ENCODE data around the gene TTC3.

TTC3 gene

DNA sequence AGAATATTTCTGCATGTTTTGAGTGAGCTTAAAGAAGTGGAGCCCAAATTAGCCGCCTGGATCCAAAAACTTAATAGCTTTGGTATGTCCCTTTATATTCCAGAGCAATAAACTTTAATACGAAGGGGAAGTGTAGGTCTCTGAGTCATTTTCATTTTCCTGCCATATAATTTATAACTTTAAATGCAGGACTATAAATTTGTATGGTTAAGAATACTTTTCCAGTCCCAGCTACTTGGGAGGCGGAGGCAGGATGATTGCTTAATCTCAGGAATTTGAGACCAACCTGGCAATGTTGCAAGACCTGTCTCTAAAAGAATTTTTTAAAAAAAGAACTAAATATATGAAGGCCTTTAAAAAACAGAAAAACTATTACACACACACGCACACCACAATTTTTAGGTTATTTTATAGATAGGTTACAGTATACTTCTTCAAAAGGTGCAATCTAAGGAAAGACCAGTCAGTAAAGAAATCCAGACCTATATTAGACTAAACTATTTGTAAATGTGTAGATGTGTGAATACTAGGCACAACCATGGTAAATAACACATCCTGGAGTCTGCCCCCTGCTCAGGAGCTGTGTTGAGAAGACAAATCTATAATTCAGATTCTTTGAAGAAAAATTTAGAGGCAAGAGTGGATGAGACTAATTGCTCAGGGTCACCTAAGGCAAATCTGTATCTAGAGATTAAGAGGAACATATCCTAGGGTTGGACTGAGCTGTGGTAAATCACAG, 80.3 kb downstream of the TTC3 start:
- no peak for DNase-seq (ENCODE audit: low read depth)

DNA sequence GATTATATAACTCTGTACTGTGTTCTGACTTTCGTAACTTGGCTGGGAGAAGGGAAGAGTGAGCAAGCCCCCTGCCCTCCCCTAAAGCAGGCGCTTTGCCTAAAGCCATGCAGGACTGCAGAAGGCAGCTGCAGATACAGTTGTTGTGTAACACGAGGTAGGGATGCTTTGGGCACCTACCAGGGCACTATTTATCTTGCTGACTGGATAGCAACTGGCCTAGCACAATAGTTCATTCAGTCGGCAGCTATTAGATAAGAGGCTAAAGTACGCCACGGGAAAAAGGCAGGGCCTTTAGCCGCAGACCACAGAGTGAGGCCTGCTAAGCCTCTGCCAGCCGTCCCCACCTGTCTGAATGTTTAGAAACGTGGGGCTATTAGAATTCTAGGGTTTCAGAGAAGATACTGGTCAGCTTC, 80.9 kb downstream of the TTC3 start:
- no peak for DNase-seq (ENCODE audit: low read depth)

DNA sequence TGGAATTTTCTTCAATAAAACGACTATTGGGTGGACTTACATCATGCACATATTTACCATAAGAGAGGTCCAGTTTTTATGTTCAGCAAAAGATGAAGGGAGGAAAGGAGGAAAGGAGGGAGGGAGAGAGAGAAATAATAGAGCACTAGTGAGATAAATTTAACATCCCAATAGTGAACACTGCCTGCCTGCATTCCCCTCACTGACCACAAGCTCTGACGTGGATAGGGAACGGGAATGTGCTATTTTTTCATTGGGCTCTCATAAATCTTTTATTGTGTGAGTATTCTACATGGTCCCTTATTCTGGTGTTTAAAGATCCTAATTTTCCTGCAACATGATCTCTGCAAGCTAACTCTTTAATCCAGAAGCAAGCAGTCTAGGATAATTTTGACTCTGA, 82.1 kb downstream of the TTC3 start:
- no peak for DNase-seq (ENCODE audit: low read depth)

DNA sequence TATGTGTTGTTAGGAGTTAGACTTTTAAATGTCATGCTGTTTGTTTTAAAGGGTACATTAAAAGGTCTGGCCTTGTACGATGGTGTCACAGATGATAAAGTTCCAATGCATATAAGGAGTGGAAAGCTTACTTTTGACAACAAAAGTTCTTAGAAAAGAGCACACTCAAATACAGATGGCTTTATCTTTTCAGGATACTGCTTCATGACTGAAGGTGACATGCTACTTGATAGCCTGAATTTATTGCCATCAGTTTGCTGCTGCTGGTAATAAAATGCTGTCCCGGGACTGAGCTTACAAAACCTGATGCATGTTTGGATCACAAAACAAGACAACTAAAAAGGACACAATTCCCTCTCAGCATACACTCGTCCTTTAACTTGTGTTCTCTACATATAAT, 84.9 kb downstream of the TTC3 start:
- DNase-seq (ENCODE audit: low read depth): no peak

DNA sequence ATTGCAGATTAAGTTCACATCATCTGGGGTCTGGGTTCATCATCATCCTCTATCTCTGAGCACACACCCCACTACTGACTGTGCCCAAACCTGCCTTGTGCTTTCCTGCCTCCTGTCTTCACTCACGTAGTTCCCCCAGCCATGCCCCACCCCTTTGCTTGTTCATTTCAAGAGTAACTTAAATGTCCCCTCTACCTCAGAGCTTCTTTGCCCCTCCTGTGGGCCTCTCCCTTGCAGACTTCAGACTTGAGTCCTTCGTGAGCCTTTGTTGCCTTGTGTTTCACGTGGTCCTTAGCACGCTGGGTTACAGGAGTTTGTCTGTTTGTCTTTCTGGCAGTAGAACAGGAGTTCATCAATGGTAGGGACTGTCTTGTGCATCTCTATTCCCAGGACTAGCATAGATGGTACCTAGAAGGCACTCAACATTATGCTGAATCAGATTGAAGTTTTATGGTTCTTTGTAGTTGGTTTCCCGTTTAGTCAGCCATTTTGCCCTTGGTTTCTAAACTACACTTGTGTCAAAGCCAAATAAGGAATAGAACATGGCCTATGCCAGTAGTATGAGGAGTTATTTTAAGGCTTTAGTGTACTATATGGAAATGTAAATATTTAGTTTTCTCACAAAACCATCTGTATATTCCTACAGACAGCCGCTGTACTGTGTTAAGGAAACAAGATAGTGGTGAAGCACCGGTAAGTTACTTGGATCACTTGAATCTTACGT, 86.2 kb downstream of the TTC3 start:
- no peak for DNase-seq (ENCODE audit: low read depth)

DNA sequence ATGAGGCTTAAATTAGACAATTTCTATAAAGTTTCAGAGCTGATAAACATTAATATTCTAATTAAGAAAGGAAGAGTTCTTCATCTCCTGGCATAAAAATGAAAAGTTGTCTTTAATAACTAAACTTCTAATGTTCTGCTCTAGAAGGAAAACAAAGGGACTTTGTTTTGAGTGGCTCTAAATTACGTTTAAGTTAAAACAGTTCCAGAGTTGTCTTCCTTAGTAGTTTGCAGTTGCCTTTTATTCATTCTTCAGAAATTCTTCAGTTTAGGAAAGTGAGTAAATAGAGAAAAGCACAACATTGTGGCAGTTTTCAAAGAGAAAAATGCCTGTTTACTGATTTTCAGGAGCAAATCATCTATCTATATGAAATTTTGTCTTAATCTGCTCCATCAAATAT, 86.9 kb downstream of the TTC3 start:
- DNase-seq (ENCODE audit: low read depth): no peak

DNA sequence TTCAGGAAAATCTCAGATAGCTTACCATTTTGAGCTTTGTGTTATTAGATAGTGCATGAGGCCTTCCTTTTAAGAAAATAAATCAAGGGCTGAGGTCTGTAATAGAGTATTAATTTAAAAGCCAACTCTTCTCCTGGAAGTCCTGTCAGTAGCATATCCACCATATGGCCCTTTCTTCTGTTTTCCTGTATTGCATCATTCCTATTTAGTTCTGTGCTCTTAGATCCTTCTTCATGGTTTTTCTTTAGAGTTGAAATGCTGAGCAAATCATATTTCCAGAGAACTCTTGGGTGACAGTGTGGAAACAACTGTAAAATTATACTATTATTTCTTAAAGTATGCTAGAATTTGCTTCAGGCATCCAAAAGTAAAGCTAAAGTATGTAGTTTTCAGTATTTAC, 91.7 kb downstream of the TTC3 start:
- DNase-seq (ENCODE audit: low read depth): no peak

DNA sequence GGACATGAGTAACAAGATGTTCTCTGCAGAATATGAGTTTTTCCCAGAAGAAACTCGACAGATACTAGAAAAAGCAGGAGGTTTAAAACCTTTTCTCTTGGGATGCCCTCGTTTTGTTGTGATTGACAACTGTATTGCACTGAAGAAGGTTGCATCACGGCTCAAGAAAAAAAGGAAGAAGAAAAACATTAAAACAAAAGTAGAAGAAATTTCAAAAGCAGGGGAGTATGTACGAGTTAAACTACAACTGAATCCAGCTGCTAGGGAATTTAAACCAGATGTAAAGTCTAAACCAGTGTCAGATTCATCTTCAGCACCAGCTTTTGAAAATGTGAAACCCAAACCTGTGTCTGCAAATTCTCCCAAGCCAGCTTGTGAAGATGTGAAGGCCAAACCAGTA, 92.5 kb downstream of the TTC3 start:
- DNase-seq (ENCODE audit: low read depth): no peak

DNA sequence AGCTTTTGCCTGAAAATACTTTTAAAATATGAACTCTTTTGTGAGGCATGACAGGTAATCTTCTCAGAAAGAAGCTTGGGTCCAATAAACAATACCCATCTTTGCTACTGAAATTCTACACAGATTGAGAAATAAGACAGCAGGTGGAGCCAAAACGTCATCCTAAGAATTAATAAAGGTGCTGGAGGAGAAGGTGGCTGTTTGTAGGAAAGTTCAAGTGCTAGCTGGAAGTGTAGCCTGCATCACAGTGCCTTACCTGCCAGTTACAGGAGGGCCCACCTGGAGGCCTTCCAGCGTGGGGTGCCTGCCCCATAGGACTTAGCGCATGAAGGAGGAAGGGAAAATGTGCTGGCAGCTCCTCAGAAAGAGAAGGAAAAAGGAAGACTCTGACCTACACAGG, 93.7 kb downstream of the TTC3 start:
- DNase-seq (ENCODE audit: low read depth): no peak

DNA sequence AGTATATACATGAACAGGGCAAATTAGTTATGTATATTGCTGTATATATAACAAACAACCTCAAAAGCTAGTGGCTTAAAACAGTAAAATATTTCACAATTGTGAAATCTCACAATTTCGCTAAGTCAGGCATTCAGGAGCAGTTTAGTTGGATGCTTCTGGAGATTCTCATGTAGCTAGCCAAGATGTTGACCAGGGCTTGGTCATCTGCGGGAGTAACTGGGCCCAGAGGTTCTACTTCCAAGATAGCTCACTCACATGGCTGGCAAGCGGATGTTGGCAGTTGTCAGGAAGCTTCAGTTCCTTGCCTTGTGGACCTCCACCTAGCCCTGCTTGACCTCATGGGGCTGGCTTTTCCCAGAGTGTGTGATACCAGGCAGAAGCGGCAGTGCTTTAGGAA, 95.6 kb downstream of the TTC3 start:
- DNase-seq (ENCODE audit: low read depth): no peak

DNA sequence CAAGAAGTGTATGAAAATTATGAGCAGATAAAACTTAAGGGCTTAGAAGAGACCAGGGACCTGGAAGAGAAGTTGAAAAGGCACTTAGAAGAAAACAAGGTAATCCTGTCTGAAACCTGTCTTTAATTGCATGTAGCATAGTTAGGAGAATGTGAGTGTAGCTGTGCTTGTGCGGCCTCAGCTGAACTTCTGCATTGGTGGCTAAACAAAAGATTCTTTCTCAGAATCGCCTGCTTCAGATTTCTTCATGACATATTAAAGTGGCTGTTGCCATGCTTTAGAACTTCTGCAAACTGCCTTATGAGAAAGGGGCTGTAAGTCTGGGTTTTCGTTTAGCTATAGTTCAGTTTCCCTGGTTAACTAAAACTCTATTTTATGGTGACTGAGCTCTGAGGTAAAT, 99.6 kb downstream of the TTC3 start:
- no peak for DNase-seq (ENCODE audit: low read depth)

DNA sequence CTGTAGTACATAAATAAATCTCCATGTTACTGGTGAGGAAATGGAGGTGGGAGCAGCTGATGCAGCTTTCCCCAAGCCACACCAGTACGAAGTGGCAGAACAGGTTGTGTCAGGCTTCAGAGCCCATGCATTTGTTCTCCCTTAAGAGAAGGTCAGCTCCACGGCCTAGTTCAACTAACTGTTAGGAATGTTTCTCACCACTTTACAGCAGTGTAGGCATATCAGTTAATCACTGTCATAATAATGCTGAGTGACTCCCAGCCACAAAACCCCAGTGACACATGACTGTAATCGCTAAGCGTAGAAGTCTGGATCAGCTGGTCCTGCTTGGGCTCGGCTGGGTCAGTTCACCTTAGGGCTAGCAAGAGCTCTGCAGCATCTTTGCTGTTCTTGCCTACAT, 103.7 kb downstream of the TTC3 start:
- no peak for DNase-seq (ENCODE audit: low read depth)

DNA sequence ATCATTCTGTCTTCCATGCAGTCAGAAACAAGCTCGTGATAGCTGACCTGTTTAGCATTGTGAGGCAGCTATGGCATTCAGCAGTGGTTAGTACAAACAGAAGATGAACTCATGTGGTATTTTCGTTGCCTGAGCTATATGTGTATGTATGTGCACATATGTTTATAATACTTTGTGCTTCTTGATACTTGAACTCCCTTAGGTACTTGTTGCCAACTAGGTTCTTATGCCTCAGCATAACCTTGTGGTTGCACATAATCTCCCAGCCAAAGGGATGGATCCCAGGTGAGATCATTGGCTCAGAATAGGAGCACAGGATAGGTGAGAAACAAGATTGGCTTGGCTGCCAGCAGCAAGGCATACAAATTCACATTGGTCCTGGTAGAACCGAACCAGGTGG, 108.0 kb downstream of the TTC3 start:
- no peak for DNase-seq (ENCODE audit: low read depth)

DNA sequence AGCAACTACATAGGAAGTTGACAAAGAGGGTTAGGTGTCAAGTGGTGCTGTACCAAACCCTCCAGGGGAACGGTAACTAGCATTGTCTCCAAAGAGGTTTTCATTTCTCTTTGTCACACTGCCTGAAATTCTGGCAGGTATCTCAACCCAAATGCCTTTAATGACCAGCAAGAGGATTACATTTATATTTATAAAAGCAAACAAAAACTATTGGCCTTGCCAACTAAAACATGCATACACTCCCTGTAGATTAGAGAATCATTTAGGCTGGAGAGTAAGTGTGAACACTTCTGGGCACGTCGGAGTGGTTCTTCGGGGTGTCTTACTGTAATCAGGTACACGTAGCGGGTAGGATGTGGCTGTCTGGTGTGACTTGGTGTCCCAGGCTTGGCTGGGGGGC, 109.2 kb downstream of the TTC3 start:
- no peak for DNase-seq (ENCODE audit: low read depth)

DNA sequence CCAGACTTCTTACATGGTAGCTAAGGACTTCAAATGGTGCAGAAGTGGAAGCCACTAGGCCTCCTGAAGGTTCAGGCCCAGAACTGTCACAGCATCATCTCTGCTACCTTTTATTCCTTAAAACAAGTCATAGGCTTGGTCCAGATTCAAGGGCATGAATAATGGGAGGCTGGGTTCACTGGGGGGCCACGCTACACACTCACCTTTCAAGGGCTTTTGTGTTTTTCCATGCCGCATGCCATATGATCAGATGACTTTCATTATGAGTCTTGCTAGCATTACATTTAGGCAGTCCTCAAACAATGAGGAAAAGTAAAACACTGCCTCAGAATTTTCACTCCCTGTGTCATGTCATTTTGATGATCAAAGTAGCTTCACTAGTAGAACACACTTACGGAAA, 110.7 kb downstream of the TTC3 start:
- no peak for DNase-seq (ENCODE audit: low read depth)

DNA sequence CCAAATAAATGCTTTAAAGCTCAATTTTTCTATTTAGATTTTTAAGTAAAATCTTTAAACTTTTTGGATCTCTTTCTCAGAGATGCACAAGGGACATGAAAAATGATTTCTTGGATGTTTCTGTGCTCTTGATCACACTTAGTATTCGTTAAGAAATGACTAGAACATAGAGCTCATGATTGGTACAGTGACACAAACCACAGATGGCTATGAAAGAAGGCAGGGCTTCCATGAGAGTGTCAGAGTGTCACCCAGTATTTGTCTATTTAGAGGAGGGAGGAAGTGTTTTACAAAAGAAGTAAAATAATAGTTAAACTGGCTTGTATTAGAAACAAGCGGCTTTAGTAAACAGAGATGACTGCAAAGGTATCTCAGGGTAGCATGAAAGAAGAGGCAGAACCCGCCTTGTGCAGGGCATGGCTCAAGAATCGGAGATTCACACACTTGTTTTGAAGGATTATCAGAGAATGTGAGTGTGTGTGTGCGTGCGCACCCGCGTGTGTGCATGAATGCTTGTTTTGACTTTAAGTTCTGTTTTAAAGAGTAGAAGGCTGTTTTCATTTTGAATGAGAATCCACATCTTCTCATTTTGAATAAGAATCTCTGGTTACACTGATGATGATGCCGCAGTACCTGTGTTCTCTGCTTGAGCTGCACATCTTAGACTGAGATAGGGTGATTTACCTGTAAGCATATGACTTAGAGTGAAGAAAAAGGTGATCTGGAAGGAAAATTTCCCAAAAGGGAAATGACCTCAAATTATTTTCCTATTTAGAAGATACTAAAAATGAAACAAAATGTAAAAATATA, 111.9 kb downstream of the TTC3 start:
- DNase-seq (ENCODE audit: low read depth): no peak

DNA sequence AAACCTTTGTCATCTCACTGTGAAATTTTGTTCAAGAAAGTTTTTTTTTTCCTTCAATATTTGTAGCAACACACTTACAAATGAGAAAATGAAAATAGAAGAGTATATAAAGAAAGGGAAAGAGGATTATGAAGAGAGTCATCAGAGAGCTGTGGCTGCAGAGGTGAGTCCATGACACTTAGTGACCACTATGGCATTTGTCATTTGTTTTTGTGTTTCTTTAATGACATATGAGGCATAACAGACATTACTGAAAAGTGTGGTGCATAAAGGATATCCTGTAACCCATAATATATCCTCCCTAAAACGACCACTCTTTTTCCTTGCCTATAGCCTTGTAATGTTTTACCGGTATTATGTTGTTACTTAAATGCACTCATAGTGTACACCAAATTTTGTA, 113.9 kb downstream of the TTC3 start:
- DNase-seq (ENCODE audit: low read depth): no peak

DNA sequence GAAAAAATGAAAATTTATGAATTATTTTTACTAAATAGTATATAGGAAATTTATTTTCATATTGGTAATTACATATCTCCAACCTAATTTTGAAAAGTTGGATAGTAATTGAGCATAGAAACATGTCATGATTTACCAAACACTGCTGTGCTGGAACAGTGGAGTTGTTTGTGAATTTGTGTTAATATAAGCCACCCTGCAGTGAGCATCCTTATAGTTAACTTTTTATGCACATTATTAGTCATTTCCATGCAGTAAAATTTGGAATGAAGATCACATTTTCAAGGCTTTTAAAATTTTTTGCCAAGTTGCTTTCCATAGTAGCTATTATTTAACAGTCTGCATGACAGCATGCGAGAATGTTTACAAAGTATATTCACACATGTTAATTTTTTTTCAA, 115.8 kb downstream of the TTC3 start:
- no peak for DNase-seq (ENCODE audit: low read depth)

DNA sequence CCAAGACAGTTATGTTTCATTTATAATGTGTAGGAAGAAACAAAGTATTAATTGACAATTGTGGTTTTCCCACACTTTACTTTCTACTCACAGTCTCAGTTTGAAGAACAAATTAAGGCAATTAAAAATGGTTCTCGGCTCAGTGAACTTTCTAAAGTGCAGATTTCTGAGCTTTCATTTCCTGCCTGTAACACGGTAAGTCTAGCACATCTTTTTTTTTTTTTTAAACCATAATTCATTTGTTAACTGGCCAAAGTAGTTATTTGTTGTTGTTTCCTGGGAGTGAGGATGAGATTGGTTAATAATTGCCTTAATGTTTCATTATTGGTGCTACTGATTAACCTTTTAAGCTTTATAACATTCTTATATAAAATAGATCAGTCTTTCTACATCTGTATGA, 119.0 kb downstream of the TTC3 start:
- no peak for DNase-seq (ENCODE audit: low read depth)

DNA sequence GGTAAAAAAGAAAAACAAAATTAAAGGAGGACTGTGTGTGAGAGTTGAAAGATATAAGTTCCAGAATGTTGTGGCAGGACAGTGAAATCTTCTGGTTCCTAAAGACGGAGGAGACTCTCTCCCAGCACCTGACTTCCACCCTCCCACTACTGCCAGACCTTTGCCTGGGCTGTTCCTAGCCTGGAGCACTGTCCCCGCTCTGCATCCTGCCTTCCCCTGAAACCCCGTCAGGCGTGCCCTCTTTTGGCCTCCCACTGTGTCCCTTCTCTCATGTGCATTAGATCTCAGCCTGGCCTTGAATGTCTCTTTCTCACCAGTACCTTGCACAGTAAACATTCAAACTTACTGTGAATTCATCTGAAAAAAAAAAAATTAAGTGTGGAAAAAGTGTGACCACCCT, 120.0 kb downstream of the TTC3 start:
- no peak for DNase-seq (ENCODE audit: low read depth)

DNA sequence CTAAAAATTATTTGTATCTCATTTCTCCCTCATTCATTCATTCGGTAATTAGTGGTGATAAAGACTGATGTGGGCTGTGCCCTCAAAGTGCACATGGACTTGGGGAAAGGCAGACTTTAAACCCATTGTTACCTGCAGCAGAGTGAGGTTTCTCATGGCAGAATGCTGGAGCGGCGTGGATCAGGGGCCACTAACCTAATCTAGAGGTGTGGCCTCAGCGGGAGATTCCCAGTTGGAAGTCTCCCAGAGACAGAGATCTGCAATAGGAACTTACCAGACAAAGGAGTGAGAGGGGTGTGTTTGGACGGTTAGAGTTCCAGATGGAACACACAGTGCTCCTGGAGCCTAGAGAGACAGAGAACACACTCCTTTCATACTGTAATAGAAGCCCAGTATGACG, 120.6 kb downstream of the TTC3 start:
- no peak for DNase-seq (ENCODE audit: low read depth)

DNA sequence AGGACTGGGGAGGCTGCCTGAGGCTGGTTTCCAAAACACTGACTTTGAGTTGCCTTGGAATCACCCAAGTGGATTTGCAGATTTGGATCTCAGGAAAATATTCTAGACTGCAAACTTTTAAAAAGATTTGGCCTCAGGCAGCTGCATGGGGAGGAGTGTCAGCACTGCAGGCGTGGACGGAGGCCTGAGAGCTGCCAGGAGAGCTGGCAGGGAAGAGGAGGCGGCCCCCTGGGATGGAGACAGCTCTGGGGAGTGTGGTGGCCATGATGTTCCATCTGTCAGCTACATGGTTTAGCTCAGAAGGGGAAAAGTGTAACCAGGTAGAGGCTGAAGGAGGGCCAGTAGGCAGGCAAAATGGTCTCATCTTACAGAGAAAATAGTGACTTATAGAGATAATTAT, 122.0 kb downstream of the TTC3 start:
- DNase-seq (ENCODE audit: low read depth): no peak

DNA sequence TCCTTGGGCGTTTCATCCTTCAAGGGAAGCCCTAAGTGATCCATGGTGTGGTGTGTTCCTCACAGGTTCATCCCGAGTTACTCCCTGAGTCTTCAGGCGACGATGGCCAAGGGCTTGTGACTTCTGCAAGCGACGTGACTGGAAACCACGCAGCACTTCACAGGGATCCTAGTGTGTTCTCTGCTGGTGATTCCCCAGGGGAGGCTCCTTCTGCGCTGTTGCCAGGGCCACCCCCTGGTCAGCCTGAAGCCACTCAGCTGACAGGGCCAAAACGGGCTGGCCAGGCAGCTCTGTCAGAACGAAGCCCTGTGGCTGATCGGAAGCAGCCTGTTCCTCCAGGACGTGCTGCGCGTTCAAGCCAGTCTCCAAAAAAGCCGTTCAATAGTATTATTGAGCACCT, 122.6 kb downstream of the TTC3 start:
- no peak for DNase-seq (ENCODE audit: low read depth)

Data from stimulated activated CD8-positive, alpha-beta memory T cell treated with anti-CD3 and anti-CD28 coated beads, Interleukin-12 subunit alpha, Interleukin-12 subunit beta, amount 100 ng/mL, for 4 hours (primary cell).